HG03565 (cell line): ENCODE data around the gene ADAMTS3.
"Not testable (repeated sequence)": the region's sequence is repeated elsewhere in the genome, so short reads cannot be mapped to it uniquely, and the experiment has no call there.

Experiments
- ATAC-seq: cut with Tn5 transposase; IDR thresholded peaks from one replicate; pipeline ENCODE4 v1.9.1; 2021; ENCODE audit warnings: mild to moderate bottlenecking, moderate library complexity; ENCODE audit not compliant: unreplicated experiment

The ADAMTS3 gene

GRCh38 chr4:72484981-72485380 lies 84.0 kb downstream of the ADAMTS3 start:
- no peak for ATAC-seq

GRCh38 chr4:72473434-72473900 lies 95.6 kb downstream of the ADAMTS3 start:
- no peak for ATAC-seq

DNA sequence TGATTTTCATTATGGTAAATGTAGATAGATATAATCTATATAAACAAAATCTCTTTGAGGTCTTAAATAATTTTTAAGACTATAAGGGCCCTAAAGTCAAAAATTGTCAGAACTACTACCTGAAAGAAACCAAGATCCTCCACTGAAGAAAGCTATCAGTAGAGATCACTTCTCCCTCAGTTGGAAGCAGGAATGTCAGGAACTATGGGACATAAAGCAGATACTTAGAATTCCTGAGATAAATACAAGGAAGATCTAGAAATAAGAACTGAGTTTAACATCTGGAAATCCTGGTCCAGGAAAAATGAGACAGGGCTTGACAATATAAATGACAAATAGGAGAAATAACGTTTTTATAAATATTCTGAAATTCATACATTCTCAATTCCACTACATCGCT lies 97.2 kb downstream of the ADAMTS3 start:
- ATAC-seq = no peak

DNA sequence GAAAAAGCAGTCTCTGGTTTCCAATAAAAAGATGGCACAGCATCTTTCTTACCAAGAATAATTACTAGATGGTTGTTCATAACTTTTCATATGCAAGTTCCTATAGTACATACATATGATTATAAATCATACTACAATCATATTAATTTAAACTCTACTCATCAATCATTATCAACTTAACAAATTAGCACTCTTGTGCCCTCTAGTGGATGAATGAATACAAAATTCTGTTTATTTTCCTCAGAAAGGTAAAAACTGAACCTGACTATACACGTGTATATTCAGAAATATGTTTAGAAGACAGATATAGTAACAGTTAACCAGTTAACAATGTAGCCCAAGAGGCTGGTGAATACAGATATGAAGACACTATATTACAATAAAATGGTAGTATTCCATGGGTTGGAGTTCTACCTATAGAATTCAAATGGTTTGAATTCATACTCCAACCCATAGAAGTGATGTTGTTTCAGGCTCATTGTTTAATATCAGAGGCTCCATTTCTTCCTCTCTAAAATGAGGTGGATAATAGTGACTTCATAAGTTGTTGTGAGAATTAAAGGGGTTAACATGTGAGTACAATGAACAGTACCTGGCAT lies 100.0 kb downstream of the ADAMTS3 start:
- ATAC-seq = no peak

GRCh38 chr4:72467633-72468032 lies 101.4 kb downstream of the ADAMTS3 start:
- ATAC-seq = no peak

DNA sequence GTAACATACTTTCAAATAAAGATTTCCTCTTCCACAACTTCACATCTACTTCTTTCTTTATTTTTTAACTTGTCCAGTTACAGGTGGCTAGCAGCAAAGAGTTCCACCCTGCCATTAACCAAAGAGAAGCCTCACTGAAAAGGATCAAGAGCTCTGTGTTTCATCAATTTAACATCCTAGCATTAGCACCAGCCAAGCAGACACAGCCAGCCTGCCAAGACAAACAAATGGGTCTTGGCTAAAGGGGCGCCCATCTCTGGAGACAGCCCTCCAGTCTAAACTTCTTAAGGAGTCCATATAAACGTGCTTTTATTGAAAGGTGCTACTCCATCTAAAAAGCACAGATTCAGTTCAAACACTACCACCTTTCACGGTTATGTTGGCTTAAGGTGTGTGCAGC lies 105.3 kb downstream of the ADAMTS3 start:
- ATAC-seq = no peak

DNA sequence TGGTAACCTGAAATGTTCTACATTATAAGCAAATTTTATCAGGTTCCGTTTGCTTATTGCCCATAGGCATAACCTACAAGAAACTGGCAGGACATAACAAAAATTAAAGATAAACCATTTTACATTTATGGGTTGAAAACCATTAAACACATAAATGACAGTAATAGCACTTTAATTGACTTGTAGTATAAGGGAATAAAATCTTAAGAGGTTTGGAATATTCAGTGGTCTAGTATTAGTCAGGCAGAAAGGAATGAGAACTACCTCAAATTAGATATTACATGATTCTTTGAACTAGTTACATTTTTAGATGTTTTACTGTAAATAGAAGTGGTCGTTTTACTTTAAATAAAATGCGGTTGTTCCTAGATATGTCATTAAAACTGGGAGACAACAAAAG lies 111.9 kb downstream of the ADAMTS3 start:
- ATAC-seq = no peak

GRCh38 chr4:72451349-72451748 lies 117.7 kb downstream of the ADAMTS3 start:
- no peak for ATAC-seq

DNA sequence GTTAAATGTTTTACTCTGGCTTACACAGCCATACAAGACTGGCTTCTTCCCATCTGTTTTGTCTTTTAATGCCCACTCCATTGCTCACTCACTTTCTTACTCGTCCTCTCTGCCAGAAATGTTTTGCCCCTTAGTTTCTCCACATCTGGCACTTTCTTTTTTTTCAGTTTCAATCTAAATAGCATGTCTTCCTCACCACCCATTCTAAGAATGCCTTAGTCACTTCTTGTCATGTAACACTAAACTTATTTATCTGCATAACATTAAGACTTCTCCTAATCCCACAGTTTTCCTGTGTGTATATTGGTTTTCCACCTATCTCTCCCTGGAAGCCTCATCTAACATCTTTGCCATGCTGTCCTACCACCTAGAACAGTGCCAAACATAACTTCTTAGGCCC lies 119.3 kb downstream of the ADAMTS3 start:
- no peak for ATAC-seq

GRCh38 chr4:72448231-72448630 lies 120.8 kb downstream of the ADAMTS3 start:
- ATAC-seq = no peak

- no peak for ATAC-seq
Measured at GRCh38 chr4:72446353-72447055, 122.5 kb downstream of the ADAMTS3 start.

- no peak for ATAC-seq
Measured at GRCh38 chr4:72444092-72444491, 124.9 kb downstream of the ADAMTS3 start.

- ATAC-seq = no peak
Measured at GRCh38 chr4:72442715-72443114, 126.3 kb downstream of the ADAMTS3 start.

DNA sequence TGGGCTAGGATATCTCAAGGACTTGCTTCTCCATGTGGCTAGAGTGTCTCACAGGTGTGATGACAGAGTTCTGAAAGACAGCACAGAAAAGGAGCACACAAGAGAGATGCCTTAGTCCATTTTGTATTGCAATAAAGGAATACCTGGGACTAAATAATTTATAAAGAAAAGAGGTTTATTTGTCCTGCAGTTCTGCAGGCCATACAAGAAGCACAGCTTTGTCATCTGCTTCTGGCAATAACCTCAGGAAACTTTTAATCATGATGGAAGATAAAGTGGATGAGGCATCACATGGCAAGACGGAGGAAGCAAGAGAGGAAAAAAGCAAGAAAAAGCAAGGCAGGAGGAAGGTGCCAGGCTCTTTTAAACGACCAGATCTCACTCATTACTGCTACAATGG lies 126.9 kb downstream of the ADAMTS3 start:
- no peak for ATAC-seq

- no peak for ATAC-seq
Measured at GRCh38 chr4:72440386-72440785, 128.6 kb downstream of the ADAMTS3 start.

GRCh38 chr4:72432975-72433374 lies 136.0 kb downstream of the ADAMTS3 start:
- no peak for ATAC-seq

DNA sequence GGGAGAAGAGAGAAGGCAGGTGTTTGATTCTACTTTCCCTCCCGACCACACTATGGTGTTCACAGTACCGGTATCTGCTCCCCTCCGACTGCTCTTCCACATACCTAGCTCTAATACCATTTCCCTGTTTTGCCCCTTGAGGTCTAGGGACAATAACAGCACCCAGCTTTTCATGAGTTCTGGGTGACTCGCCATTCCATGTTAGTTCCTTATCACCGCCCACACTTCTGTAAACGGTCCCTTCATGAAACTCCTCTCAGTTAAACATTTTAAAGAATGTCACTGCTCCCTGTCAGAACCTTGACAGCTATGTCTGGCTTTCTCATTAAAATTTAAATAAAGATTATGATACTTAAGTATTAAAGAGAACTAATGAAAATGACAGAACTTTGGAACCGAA lies 136.7 kb downstream of the ADAMTS3 start:
- no peak for ATAC-seq

- no peak for ATAC-seq
Measured at GRCh38 chr4:72430988-72431387, 138.0 kb downstream of the ADAMTS3 start.

DNA sequence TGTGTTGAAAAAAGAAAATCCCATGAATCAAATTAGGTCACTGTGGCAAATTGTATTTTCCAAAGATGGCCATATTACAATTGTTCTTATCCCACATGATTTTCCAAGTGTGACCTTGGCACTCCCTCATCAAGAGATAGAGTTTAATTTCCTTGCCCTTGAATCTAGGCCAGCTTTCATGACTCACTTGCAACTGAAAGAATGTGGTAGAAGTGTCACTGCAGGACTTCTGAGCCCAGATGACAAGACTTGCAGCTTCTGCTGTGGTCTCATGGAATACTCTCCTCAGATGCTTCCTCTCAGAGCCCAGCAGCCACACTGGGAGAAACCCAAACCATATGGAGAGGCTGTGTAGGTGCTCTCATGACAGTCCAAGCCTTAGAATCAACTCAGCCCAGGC lies 139.0 kb downstream of the ADAMTS3 start:
- no peak for ATAC-seq

- ATAC-seq = no peak
Measured at GRCh38 chr4:72429397-72429889, 139.6 kb downstream of the ADAMTS3 start.

- no peak for ATAC-seq
Measured at GRCh38 chr4:72427057-72427456, 142.0 kb downstream of the ADAMTS3 start.

DNA sequence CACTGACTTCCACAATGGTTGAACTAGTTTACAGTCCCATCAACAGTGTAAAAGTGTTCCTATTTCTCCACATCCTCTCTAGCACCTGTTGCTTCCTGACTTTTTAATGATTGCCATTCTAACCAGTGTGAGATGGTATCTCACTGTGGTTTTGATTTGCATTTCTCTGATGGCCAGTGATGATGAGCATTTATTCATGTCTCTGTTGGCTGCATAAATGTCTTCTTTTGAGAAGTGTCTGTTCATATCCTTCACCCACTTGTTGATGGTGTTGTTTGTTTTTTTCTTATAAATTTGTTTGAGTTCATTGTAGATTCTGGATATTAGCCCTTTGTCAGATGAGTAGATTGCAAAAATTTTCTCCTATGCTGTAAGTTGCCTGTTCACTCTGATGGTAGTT lies 143.1 kb downstream of the ADAMTS3 start:
- not testable (repeated sequence) for ATAC-seq

GRCh38 chr4:72424006-72424405 lies 145.0 kb downstream of the ADAMTS3 start:
- no peak for ATAC-seq
